BJ (cell line): ENCODE measurements around the gene CALCB. TPM values are rescaled to one million over a fixed set of nuclear protein-coding genes. Genes with fewer than 3 reads are reported as not detected.
"Not testable (repeated sequence)": the region's sequence is repeated elsewhere in the genome, so short reads cannot be mapped to it uniquely, and the experiment has no call there.

Experiments
- CTCF ChIA-PET: fragments of 350-600 bp; formaldehyde crosslinking; extraction: SDS; loops from one replicate; lab custom pipeline; 2021; ENCODE audit warnings: antibody characterized with exemption, inconsistent platforms; lab: Yijun Ruan, JAX
- POLR2A ChIA-PET: fragments of 300-600 bp; sonication (Branson Sonifier 250); formaldehyde crosslinking; extraction: SDS; loops from one replicate; lab custom pipeline; 2021; ENCODE audit warnings: antibody characterized with exemption; lab: Charles Lee
- DNase-seq: peaks from one replicate; pipeline ENCODE4 v3.0.0-alpha.2; 2011; ENCODE audit warnings: low read depth
- H3K27me3 ChIP-seq: 2 replicates; pipeline ENCODE4 v1.6.0; 2011; ENCODE audit warnings: low read length; ENCODE audit not compliant: control insufficient read depth, insufficient read depth
- H3K36me3 ChIP-seq: 2 replicates; pipeline ENCODE4 v1.5.1; 2011; ENCODE audit warnings: low read length; ENCODE audit not compliant: control insufficient read depth, insufficient read depth
- H3K4me3 ChIP-seq: 2 replicates; pipeline ENCODE4 v1.5.1; 2011; ENCODE audit warnings: low read depth, mild to moderate bottlenecking, control low read depth, low read length
- CTCF ChIP-seq: IDR thresholded peaks from 2 replicates; pipeline ENCODE4 v1.5.1; 2011; ENCODE audit warnings: low read depth, mild to moderate bottlenecking, control low read depth, inconsistent platforms, low read length, moderate library complexity; ENCODE audit not compliant: insufficient read depth
- polyA plus RNA-seq: library from polyadenylated mRNA; depleted of rRNA; stranded (reverse); fragments of >200 nt; gene quantifications from 2 replicates; pipeline ENCODE4 v1.2.3, GENCODE V29; 2011

Gene CALCB
- polyA plus RNA-seq, 1 experiment, result not detected

- no peaks in the 10 kb centered on the region for H3K27me3 ChIP-seq
- no peaks in the 10 kb centered on the region for H3K36me3 ChIP-seq
- CTCF ChIA-PET, result interaction anchor here (1.0 to 1.2 kb wide), 2 partner anchors 12 to 173 kb away, joined by 3 read pairs; no protein-coding TSS in a partner anchor
- TF ChIP-seq CTCF, result no peak
- no peak overlapping the region for H3K4me3 ChIP-seq
- POLR2A ChIA-PET, result no interaction called here
- no peak for DNase-seq
These were observed 38.6 kb upstream of the CALCB start for GRCh38 chr11:15034687-15035267.

DNA sequence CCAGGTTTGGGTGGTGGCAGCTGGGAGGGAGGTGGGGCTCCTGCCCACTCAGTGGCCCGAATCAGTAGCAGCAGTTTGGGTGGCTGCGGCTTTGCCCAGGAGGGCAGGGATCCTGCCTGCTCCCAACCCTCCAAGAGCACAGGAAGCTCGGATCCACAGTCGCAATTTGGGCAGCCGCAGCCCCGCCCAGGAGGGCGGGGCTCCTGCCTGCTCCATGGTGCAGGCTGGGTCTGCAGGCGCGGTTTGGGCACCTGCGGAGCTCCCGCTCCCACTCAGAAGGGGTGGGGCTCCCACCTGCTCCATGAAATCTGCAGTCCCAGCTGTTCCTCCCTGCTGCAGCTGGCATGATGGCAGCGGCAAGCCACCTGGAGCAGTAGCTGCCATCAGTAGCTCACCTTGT is 38.1 kb upstream of the CALCB start:
- no peak overlapping the region for H3K4me3 ChIP-seq
- POLR2A ChIA-PET, result no interaction called here
- TF ChIP-seq CTCF, result no peak
- CTCF ChIA-PET, result interaction anchor here (1.0 to 1.2 kb wide), 2 partner anchors 12 to 172 kb away, joined by 3 read pairs; no protein-coding TSS in a partner anchor
- no peaks in the 10 kb centered on the region for H3K36me3 ChIP-seq
- no peak for DNase-seq
- H3K27me3 ChIP-seq, result no peaks in the 10 kb centered on the region

- H3K36me3 ChIP-seq, result no peaks in the 10 kb centered on the region
- H3K27me3 ChIP-seq, result no peaks in the 10 kb centered on the region
- H3K4me3 ChIP-seq, result no peak overlapping the region
- DNase-seq, result no peak
- CTCF ChIA-PET, result interaction anchor here (1.0 to 1.5 kb wide), 2 partner anchors 16 to 169 kb away, joined by 3 read pairs; no protein-coding TSS in a partner anchor
- POLR2A ChIA-PET, result no interaction called here
- TF ChIP-seq CTCF, result no peak
These were observed 34.4 kb upstream of the CALCB start for GRCh38 chr11:15038963-15039362.

- Histone ChIP-seq H3K27me3 (no peaks in the 10 kb centered on the region), H3K36me3 (no peaks in the 10 kb centered on the region), H3K4me3 (no peak overlapping the region)
- TF ChIP-seq CTCF, result no peak
- POLR2A ChIA-PET, result no interaction called here
- CTCF ChIA-PET, result no interaction called here
- DNase-seq, result no peak
These were observed 28.2 kb upstream of the CALCB start for GRCh38 chr11:15045209-15045608.

DNA sequence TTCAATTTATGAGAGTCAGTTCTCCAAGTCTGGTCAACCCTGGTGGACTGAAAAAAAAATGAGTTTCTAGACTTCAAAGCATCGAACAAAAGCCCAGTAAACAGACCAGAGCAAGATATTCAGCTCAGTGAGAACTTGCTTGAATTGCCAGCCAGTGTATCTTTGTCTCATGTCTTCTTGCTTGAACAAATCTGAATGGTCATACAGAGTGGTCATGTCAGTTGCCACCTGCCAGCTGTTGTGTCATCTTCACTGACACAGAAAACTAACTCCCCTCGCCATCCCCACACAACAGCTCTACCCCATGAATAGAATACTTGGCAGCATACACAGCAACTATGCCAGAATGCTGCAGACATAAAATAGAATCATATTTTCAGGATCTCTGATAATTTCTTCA is 27.5 kb upstream of the CALCB start:
- ChIA-PET POLR2A (interaction anchor here (0.6 kb wide), 2 partner anchors 77 to 158 kb away, joined by 3 to 4 read pairs; no protein-coding TSS in a partner anchor), CTCF (no interaction called here)
- H3K27me3 ChIP-seq, result no peaks in the 10 kb centered on the region
- no peak for TF ChIP-seq CTCF
- H3K4me3 ChIP-seq, result no peak overlapping the region
- no peak for DNase-seq
- no peaks in the 10 kb centered on the region for H3K36me3 ChIP-seq

DNA sequence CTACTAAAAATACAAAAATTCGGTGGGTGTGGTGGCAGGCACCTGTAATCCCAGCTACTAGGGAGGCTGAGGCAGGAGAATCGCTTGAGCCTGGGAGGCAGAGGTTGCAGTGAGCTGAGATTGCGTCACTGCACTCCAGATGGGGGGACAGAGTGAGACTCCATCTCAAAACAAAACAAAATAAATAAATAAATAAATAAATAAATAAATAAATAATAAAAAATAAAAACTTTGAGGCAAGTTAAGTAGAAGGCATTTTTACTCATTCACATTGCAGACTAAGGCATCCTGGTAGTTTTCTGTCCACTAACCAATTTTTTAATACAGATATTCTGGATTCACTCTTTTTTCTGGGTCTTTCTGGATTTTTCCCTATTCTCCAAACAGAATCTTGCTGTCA is 26.7 kb upstream of the CALCB start:
- POLR2A ChIA-PET, result interaction anchor here (0.6 kb wide), 1 partner anchor 158 kb away, joined by 4 read pairs; no protein-coding TSS in a partner anchor
- H3K4me3 ChIP-seq, H3K27me3 ChIP-seq, DNase-seq, CTCF ChIA-PET, H3K36me3 ChIP-seq: not testable (repeated sequence)
